Stomach smooth muscle (tissue), 2 donors: ENCODE data around the gene CTSZ.

ENCODE experiments used
- H3K27ac ChIP-seq: one replicate; pipeline ENCODE4 v1.7.0; 2013; ENCODE audit warnings: mild to moderate bottlenecking, low read length, inconsistent platforms
- H3K27me3 ChIP-seq, 2 donors: one replicate each; pipeline ENCODE4 v1.7.0; 2013; ENCODE audit warnings: low read length in 2 of 2; ENCODE audit not compliant: insufficient read depth in 2 of 2, control insufficient read depth in 1 of 2
- H3K36me3 ChIP-seq, 2 donors: one replicate each; pipeline ENCODE4 v1.7.0; 2013; ENCODE audit warnings: low read length in 2 of 2; ENCODE audit not compliant: control insufficient read depth in 2 of 2, insufficient read depth in 2 of 2
- H3K4me1 ChIP-seq: one replicate; pipeline ENCODE4 v1.7.0; 2013; ENCODE audit warnings: low read length; ENCODE audit not compliant: control insufficient read depth, insufficient read depth
- H3K4me3 ChIP-seq, 2 donors: one replicate each; pipeline ENCODE4 v1.7.0; 2013; ENCODE audit warnings: low read length in 2 of 2
- H3K9ac ChIP-seq, 2 donors: one replicate each; pipeline ENCODE4 v1.7.0; 2013; ENCODE audit warnings: low read length in 2 of 2, mild to moderate bottlenecking in 1 of 2
- H3K9me3 ChIP-seq, 2 donors: one replicate each; pipeline ENCODE4 v1.7.0; 2013; ENCODE audit warnings: low read length in 2 of 2; ENCODE audit not compliant: control insufficient read depth in 2 of 2
- donor health status: healthy.
- donor health status: Pancreatic carcinoma.

The CTSZ gene

GRCh38 chr20:58996226-58996611 lies 10.8 kb downstream of the CTSZ start:
- Histone ChIP-seq H3K36me3 (peaks cover 60 to 61% of the 10 kb centered on the region in 2 donors), H3K27me3 (no peaks in the 10 kb centered on the region), H3K9ac (no peak overlapping the region), H3K27ac (no peak overlapping the region), H3K9me3 (no peaks in the 10 kb centered on the region), H3K4me1 (no peaks in the 10 kb centered on the region), H3K4me3 (no peak overlapping the region)

GRCh38 chr20:58995461-58996225 lies 11.4 kb downstream of the CTSZ start:
- Histone ChIP-seq H3K4me1 (no peaks in the 10 kb centered on the region), H3K27me3 (no peaks in the 10 kb centered on the region), H3K9ac (no peak overlapping the region), H3K9me3 (no peaks in the 10 kb centered on the region), H3K36me3 (peaks cover 64 to 65% of the 10 kb centered on the region in 2 donors), H3K4me3 (no peak overlapping the region), H3K27ac (no peak overlapping the region)

- H3K36me3 ChIP-seq: peaks cover 67 to 72% of the 10 kb centered on the region in 2 donors
- H3K27me3 ChIP-seq: no peaks in the 10 kb centered on the region
- H3K27ac ChIP-seq: no peak overlapping the region
Measured at GRCh38 chr20:58994390-58995159, 12.5 kb downstream of the CTSZ start.

GRCh38 chr20:58993332-58994248 lies 13.5 kb downstream of the CTSZ start:
- Histone ChIP-seq H3K27me3 (no peaks in the 10 kb centered on the region), H3K9me3 (no peaks in the 10 kb centered on the region), H3K4me3 (no peak overlapping the region), H3K9ac (no peak overlapping the region), H3K27ac (no peak overlapping the region), H3K36me3 (peaks cover 70 to 78% of the 10 kb centered on the region in 2 donors), H3K4me1 (no peaks in the 10 kb centered on the region)

More at GRCh38 chr20:58994390-58995159, 12.5 kb downstream of the CTSZ start:
- H3K9ac ChIP-seq: no peak overlapping the region
- no peaks in the 10 kb centered on the region for H3K9me3 ChIP-seq
- no peaks in the 10 kb centered on the region for H3K4me1 ChIP-seq
- H3K4me3 ChIP-seq: no peak overlapping the region

GRCh38 chr20:58992911-58993310 lies 14.1 kb downstream of the CTSZ start:
- no peak overlapping the region for H3K4me3 ChIP-seq
- no peaks in the 10 kb centered on the region for H3K9me3 ChIP-seq
- H3K9ac ChIP-seq: no peak overlapping the region
- H3K27ac ChIP-seq: no peak overlapping the region
- no peaks in the 10 kb centered on the region for H3K27me3 ChIP-seq
- H3K4me1 ChIP-seq: no peaks in the 10 kb centered on the region
- H3K36me3 ChIP-seq: peaks cover 76 to 83% of the 10 kb centered on the region in 2 donors

GRCh38 chr20:58991715-58992114 lies 15.3 kb downstream of the CTSZ start:
- no peak overlapping the region for H3K27ac ChIP-seq
- H3K36me3 ChIP-seq: peaks cover 78 to 85% of the 10 kb centered on the region in 2 donors
- H3K9me3 ChIP-seq: no peaks in the 10 kb centered on the region
- no peak overlapping the region for H3K4me3 ChIP-seq
- no peak overlapping the region for H3K9ac ChIP-seq
- no peaks in the 10 kb centered on the region for H3K27me3 ChIP-seq
- no peaks in the 10 kb centered on the region for H3K4me1 ChIP-seq

GRCh38 chr20:58990651-58991445 lies 16.2 kb downstream of the CTSZ start:
- Histone ChIP-seq H3K27me3 (no peaks in the 10 kb centered on the region), H3K9ac (no peak overlapping the region), H3K27ac (no peak overlapping the region), H3K4me1 (no peaks in the 10 kb centered on the region), H3K4me3 (no peak overlapping the region), H3K9me3 (no peaks in the 10 kb centered on the region), H3K36me3 (peaks cover 74 to 79% of the 10 kb centered on the region in 2 donors)

GRCh38 chr20:58989196-58989595 lies 17.9 kb downstream of the CTSZ start:
- H3K36me3 ChIP-seq: peaks cover 64 to 70% of the 10 kb centered on the region in 2 donors
- H3K4me3 ChIP-seq: no peak overlapping the region
- H3K9ac ChIP-seq: no peak overlapping the region
- H3K9me3 ChIP-seq: no peaks in the 10 kb centered on the region
- no peak overlapping the region for H3K27ac ChIP-seq
- no peaks in the 10 kb centered on the region for H3K27me3 ChIP-seq
- H3K4me1 ChIP-seq: peaks cover 7% of the 10 kb centered on the region

- peaks cover 58 to 65% of the 10 kb centered on the region in 2 donors for H3K36me3 ChIP-seq
- H3K9ac ChIP-seq: no peak overlapping the region
- H3K27me3 ChIP-seq: no peaks in the 10 kb centered on the region
- H3K4me1 ChIP-seq: peaks cover 14% of the 10 kb centered on the region
- H3K4me3 ChIP-seq: no peak overlapping the region
- no peaks in the 10 kb centered on the region for H3K9me3 ChIP-seq
- no peak overlapping the region for H3K27ac ChIP-seq
Measured at GRCh38 chr20:58988565-58988882, 18.5 kb downstream of the CTSZ start.
